ENCODE measurements around the gene ARRB1. TPM values are rescaled to one million over a fixed set of nuclear protein-coding genes. Genes with fewer than 3 reads are reported as not detected.
"Not testable (repeated sequence)": the region's sequence is repeated elsewhere in the genome, so short reads cannot be mapped to it uniquely, and the experiment has no call there.

The ARRB1 gene
- total and polyA plus RNA-seq, 2 of the 13 experiments (the other 11 are each of a cell fraction or from before 2014, with no cell fraction given): 22.5 to 35.7 TPM

GRCh38 chr11:75275581-75275980 lies 75.9 kb downstream of the ARRB1 start (continued):
- TF ChIP-seq GTF3A (CRISPR knock-in tag; conservative IDR thresholded peaks at IDR 0.05) (no peak), HIVEP1 (CRISPR knock-in tag; IDR thresholded peaks at IDR 0.05) (no peak), HNRNPLL (IDR thresholded peaks at IDR 0.05; ENCODE audit: low read depth, low read length, poor library complexity, severe bottlenecking) (no peak), FLYWCH1 (CRISPR knock-in tag; IDR thresholded peaks at IDR 0.05) (no peak), ZSCAN30 (CRISPR knock-in tag; IDR thresholded peaks at IDR 0.05) (no peak), CREB1 (IDR thresholded peaks at IDR 0.05) (no peak), CREB1 (CRISPR knock-in tag; IDR thresholded peaks at IDR 0.05) (no peak)

- peaks cover 34 to 59% of the 10 kb centered on the region in 2 experiments for H3K36me3 ChIP-seq (replicated peaks in 1 of 2; ENCODE audit: control insufficient read depth in 1 of 2, insufficient read depth in 2 of 2, low read length in 2 of 2)
- H3K4me1 ChIP-seq (ENCODE audit: insufficient read depth, low read length); H3K9ac ChIP-seq (ENCODE audit: insufficient read depth, low read depth, low read length); H3K4me2 ChIP-seq (ENCODE audit: low read depth, low read length); H3K9me3 ChIP-seq (ENCODE audit: low read length); in situ Hi-C loops (cut with HindIII; ENCODE audit: extremely low pct_ligation_motif_present, low pct_unique_long_range_greater_than_20kb); CTCF ChIA-PET (ENCODE audit: low intra/inter-chr PET ratio, low total read pairs); POLR2A ChIA-PET; DNase-seq (ENCODE audit: low spot score); H3K79me2 ChIP-seq (ENCODE audit: insufficient read depth, low read length); H2AFZ ChIP-seq (ENCODE audit: low read length); H3K27me3 ChIP-seq (ENCODE audit: control insufficient read depth in 1 of 2, insufficient read depth in 2 of 2, low read length in 2 of 2); BruUV-seq (replicated peaks); H3K27ac ChIP-seq (ENCODE audit: extremely low read length, insufficient read depth, low read length); H3K4me3 ChIP-seq (replicated peaks in 1 of 3; ENCODE audit: insufficient read depth in 1 of 3, low read depth in 2 of 3, low read length in 3 of 3); ATAC-seq; FAIRE-seq; intact Hi-C loops (cut with micrococcal nuclease; ENCODE audit: unreplicated experiment); H4K20me1 ChIP-seq (ENCODE audit: insufficient read depth, low read length): not testable (repeated sequence)
- 95% methylated on average over 3 of the region's 3 CpGs for WGBS (ENCODE audit: low lambda C conversion rate)
- 0 out of 2 replicates have a peak, but pooled peaks have one; percentile 32 for TF ChIP-seq ZNF121 (CRISPR knock-in tag; IDR thresholded peaks at IDR 0.05)
Measured at GRCh38 chr11:75274716-75275115, 76.7 kb downstream of the ARRB1 start.
